ENCODE measurements around the gene ZNF91. TPM values are rescaled to one million over a fixed set of nuclear protein-coding genes. Genes with fewer than 3 reads are reported as not detected.
"Not testable (repeated sequence)": the region's sequence is repeated elsewhere in the genome, so short reads cannot be mapped to it uniquely, and the experiment has no call there.

The ZNF91 gene
- total and polyA plus RNA-seq, 2 donors = 11.1 to 223 TPM

DNA sequence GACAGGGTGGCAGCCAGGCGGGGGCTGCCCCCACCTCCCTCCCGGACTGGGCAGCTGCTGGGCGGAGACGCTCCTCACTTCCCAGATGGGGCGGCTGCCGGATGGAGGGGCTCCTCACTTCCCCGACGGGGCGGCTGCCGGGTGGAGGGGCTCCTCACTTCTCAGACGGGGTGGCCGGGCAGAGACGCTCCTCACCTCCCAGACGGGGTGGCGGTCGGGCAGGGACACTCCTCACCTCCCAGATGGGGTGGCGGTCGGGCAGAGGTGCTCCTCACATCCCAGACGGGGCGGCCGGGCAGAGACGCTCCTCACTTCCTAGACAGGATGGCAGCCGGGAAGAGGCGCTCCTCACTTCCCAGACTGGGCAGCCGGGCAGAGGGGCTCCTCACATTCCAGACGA is 105.3 kb downstream of the ZNF91 start:
- WGBS = 94% methylated on average over 26 of the region's 26 CpGs
- not testable (repeated sequence) for H3K27ac ChIP-seq (ENCODE audit: low read depth); H3K4me1 ChIP-seq (ENCODE audit: insufficient read depth); DNase-seq (ENCODE audit: extremely low spot score); H3K36me3 ChIP-seq (ENCODE audit: insufficient read depth); H3K4me3 ChIP-seq (ENCODE audit: low read depth, low read length)

Small RNA genes within 50 kb of the gene (small RNA-seq; reads per million reads assigned to genes)
- gene VN1R91P = not detected

Other genes starting within 250 kb of the ZNF91 start
- 12.1 TPM for gene ZNF724, start 145.1 kb downstream of the ZNF91 start, total RNA-seq
- gene ZNF724, start 145.1 kb downstream of the ZNF91 start, polyA plus RNA-seq = 0.51 TPM

Data from urinary bladder (tissue), 4 donors.